ENCODE data around the gene CPZ.

Gene CPZ

GRCh38 chr4:8592366-8593263 lies at the start of gene CPZ:
Gene CPZ, plus strand, starts transcription at chr4:8592765. Its CDS starts 69 bp downstream, at chr4:8592834.
- no peak for DNase-seq

GRCh38 chr4:8542776-8543525 lies 49.6 kb upstream of the CPZ start:
- DNase-seq, result no peak

- DNase-seq, result no peak
Observed at GRCh38 chr4:8543623-8544022, 48.9 kb upstream of the CPZ start.

- no peak for DNase-seq
Observed at GRCh38 chr4:8544282-8544681, 48.3 kb upstream of the CPZ start.

- DNase-seq, result no peak
Observed at GRCh38 chr4:8544741-8545438, 47.7 kb upstream of the CPZ start.

- no peak for DNase-seq
Observed at GRCh38 chr4:8545439-8545765, 47.2 kb upstream of the CPZ start.

- no peak for DNase-seq
Observed at GRCh38 chr4:8546766-8547107, 45.8 kb upstream of the CPZ start.

- DNase-seq, result peak; percentile 7
Observed at GRCh38 chr4:8547108-8547911, 45.3 kb upstream of the CPZ start.

- no peak for DNase-seq
Observed at GRCh38 chr4:8547912-8548730, 44.4 kb upstream of the CPZ start.

GRCh38 chr4:8548731-8549351 lies 43.7 kb upstream of the CPZ start:
- DNase-seq, result no peak

- DNase-seq, result no peak
Observed at GRCh38 chr4:8549352-8549931, 43.1 kb upstream of the CPZ start.

GRCh38 chr4:8550691-8551090 lies 41.9 kb upstream of the CPZ start:
- no peak for DNase-seq

- DNase-seq, result no peak
Observed at GRCh38 chr4:8552024-8552423, 40.5 kb upstream of the CPZ start.

GRCh38 chr4:8552581-8553205 lies 39.9 kb upstream of the CPZ start:
- DNase-seq, result no peak

GRCh38 chr4:8553216-8553615 lies 39.3 kb upstream of the CPZ start:
- DNase-seq, result no peak

- no peak for DNase-seq
Observed at GRCh38 chr4:8553991-8554405, 38.6 kb upstream of the CPZ start.

- no peak for DNase-seq
Observed at GRCh38 chr4:8554555-8555100, 37.9 kb upstream of the CPZ start.

- DNase-seq, result no peak
Observed at GRCh38 chr4:8555716-8556115, 36.8 kb upstream of the CPZ start.

GRCh38 chr4:8556341-8557150 lies 36.0 kb upstream of the CPZ start:
- DNase-seq, result no peak
